Measurements from ENCODE around the gene USF2. TPM values are rescaled to one million over a fixed set of nuclear protein-coding genes. Genes with fewer than 3 reads are reported as not detected.
"Not testable (repeated sequence)": the region's sequence is repeated elsewhere in the genome, so short reads cannot be mapped to it uniquely, and the experiment has no call there.

Gene USF2, protein sequence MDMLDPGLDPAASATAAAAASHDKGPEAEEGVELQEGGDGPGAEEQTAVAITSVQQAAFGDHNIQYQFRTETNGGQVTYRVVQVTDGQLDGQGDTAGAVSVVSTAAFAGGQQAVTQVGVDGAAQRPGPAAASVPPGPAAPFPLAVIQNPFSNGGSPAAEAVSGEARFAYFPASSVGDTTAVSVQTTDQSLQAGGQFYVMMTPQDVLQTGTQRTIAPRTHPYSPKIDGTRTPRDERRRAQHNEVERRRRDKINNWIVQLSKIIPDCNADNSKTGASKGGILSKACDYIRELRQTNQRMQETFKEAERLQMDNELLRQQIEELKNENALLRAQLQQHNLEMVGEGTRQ
- total RNA-seq (27.4 TPM), polyA plus RNA-seq (142 TPM)

GRCh38 chr19:35268536-35269437, at the start of gene USF2:
TSS of gene USF2 (plus strand) at chr19:35268962. CDS start at chr19:35269102, 140 bp downstream.
- Histone ChIP-seq H3K4me1 (ENCODE audit: insufficient read depth) (no peaks in the 10 kb centered on the region), H3K27ac (ENCODE audit: low read depth) (peak within 1 kb of the TSS; percentile 94), H3K36me3 (ENCODE audit: insufficient read depth) (peaks cover 5% of the 10 kb centered on the region), H3K4me3 (ENCODE audit: low read depth, low read length) (peak within 1 kb of the TSS; percentile 88)
- no peak for DNase-seq (ENCODE audit: extremely low spot score)
- under 1% methylated on average over 112 of the region's 126 CpGs for WGBS

DNA sequence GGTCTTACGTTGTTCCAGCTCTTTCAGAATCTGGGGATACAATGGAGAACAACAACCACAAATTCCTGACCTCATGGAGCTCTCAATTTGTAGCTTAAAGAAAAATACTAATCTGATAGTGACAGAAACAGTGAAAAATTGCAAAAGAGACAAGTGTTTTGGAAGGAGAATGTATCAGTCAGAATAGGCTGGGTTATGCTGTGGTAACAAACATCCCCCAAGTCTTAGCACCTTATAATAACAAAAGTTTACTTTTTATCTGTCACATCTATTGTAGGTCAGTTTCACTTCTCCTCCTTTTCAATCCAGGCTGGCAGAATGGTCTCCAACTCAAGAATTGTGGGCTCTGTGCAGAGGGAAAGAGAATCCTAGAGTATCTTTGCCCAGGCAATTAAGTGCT, 49.8 kb upstream of the USF2 start:
- DNase-seq (ENCODE audit: extremely low spot score) = no peak
- Histone ChIP-seq H3K27ac (ENCODE audit: low read depth) (no peak overlapping the region), H3K4me3 (ENCODE audit: low read depth, low read length) (no peak overlapping the region), H3K4me1 (ENCODE audit: insufficient read depth) (no peaks in the 10 kb centered on the region), H3K36me3 (ENCODE audit: insufficient read depth) (no peaks in the 10 kb centered on the region)
- 91% methylated on average over 1 of the region's 1 CpG for WGBS

- no peak for DNase-seq (ENCODE audit: extremely low spot score)
Observed at GRCh38 chr19:35220315-35220921, 48.3 kb upstream of the USF2 start.

GRCh38 chr19:35220973-35221590, 47.7 kb upstream of the USF2 start:
- not testable (repeated sequence) for DNase-seq (ENCODE audit: extremely low spot score); H3K27ac ChIP-seq (ENCODE audit: low read depth); H3K36me3 ChIP-seq (ENCODE audit: insufficient read depth); H3K4me3 ChIP-seq (ENCODE audit: low read depth, low read length); H3K4me1 ChIP-seq (ENCODE audit: insufficient read depth)
- WGBS = 86% methylated on average over 4 of the region's 4 CpGs

More at GRCh38 chr19:35220315-35220921, 48.3 kb upstream of the USF2 start:
- H3K36me3 ChIP-seq (ENCODE audit: insufficient read depth) = no peaks in the 10 kb centered on the region
- 45% methylated on average over 3 of the region's 3 CpGs for WGBS
- H3K4me1 ChIP-seq (ENCODE audit: insufficient read depth) = no peaks in the 10 kb centered on the region
- H3K27ac ChIP-seq (ENCODE audit: low read depth) = no peak overlapping the region
- H3K4me3 ChIP-seq (ENCODE audit: low read depth, low read length) = no peak overlapping the region

GRCh38 chr19:35222373-35223015, 46.3 kb upstream of the USF2 start:
- Histone ChIP-seq H3K27ac (ENCODE audit: low read depth) (no peak overlapping the region), H3K4me1 (ENCODE audit: insufficient read depth) (no peaks in the 10 kb centered on the region), H3K4me3 (ENCODE audit: low read depth, low read length) (no peak overlapping the region), H3K36me3 (ENCODE audit: insufficient read depth) (no peaks in the 10 kb centered on the region)
- 85% methylated on average over 7 of the region's 7 CpGs for WGBS
- no peak for DNase-seq (ENCODE audit: extremely low spot score)

GRCh38 chr19:35223084-35223790, 45.5 kb upstream of the USF2 start:
- no peaks in the 10 kb centered on the region for H3K4me1 ChIP-seq (ENCODE audit: insufficient read depth)
- H3K4me3 ChIP-seq (ENCODE audit: low read depth, low read length) = no peak overlapping the region
- no peaks in the 10 kb centered on the region for H3K36me3 ChIP-seq (ENCODE audit: insufficient read depth)
- no peak for DNase-seq (ENCODE audit: extremely low spot score)
- whole genome bisulfite sequencing = 54% methylated on average over 6 of the region's 6 CpGs
- H3K27ac ChIP-seq (ENCODE audit: low read depth) = no peak overlapping the region

DNA sequence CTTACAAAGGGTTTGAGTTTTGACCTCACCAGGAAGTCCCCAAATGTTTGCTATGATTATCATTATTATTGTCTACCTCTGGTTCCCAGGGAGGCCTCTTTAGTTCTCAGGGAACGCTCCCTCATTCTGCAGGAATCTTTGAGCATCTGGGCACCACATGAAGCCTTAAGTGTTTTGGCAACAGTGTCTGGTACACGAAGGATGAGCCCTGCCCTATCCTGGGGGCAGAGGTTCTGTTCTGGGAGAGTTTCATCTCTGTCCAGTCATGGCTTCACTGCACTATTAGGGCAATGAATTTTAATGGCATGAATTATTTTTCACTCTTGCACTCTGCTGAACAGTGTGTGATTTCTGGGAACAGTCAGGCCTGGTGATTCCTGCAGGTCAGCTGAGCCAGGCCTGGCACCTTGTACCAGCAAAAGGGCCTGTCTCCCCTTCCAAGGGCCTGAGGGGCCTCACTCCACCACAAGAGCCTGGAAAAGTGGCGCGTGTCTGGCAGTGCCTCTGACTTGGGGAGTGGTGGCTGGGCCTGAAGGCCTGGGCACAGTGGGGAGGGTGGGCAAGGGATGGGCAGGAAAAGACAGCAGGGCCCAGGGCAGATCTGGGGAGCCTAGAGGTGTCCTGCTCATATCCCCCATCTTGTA, 44.8 kb upstream of the USF2 start:
- Histone ChIP-seq H3K36me3 (ENCODE audit: insufficient read depth) (no peaks in the 10 kb centered on the region), H3K27ac (ENCODE audit: low read depth) (no peak overlapping the region), H3K4me1 (ENCODE audit: insufficient read depth) (no peaks in the 10 kb centered on the region), H3K4me3 (ENCODE audit: low read depth, low read length) (no peak overlapping the region)
- 77% methylated on average over 4 of the region's 4 CpGs for whole genome bisulfite sequencing
- DNase-seq (ENCODE audit: extremely low spot score) = no peak

DNA sequence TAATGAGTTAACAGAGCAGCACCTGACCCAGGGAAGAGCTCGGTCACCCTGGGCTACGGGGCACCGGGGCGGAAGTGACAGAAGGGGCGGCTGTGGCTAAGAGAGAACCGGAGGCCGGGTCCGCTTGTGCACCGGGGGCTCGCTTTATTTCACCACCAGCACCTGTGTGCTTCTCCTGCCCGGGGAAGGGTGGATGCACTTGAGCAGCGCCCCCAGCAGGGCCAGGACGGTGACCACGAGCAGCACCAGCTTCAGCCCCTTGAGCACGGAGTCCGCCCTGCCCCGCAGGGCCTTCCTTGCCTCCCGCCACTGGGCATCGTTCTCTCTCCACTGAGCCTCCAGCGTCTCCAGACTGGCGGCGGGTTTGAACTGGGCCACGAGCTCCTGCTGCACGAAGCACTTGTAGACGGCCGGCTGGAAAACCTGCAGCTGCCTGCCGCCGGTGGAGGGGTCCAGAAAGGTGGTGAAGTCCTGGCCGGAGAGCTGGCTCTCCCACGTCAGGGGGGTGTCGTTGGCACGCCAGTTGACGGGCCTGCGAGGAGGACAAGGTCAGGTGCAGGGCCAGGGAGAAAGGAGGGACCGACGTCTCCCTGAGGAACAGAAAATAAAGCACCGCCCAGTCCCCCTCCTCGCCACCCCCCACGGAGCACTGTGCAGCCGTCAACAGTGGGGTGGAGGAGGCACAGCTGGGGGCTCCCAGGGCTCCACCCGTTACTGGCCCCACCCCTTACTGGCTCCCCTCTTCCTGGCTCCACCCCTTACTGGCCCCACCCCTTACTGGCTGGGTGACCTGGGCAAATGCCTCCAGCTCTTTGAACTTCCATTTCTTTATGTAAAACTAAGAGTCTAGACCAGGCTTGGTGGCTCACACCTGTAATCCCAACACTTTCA, 43.8 kb upstream of the USF2 start:
- Histone ChIP-seq H3K4me3 (ENCODE audit: low read depth, low read length) (no peak overlapping the region), H3K27ac (ENCODE audit: low read depth) (no peak overlapping the region), H3K36me3 (ENCODE audit: insufficient read depth) (no peaks in the 10 kb centered on the region), H3K4me1 (ENCODE audit: insufficient read depth) (no peaks in the 10 kb centered on the region)
- no peak for DNase-seq (ENCODE audit: extremely low spot score)
- 47% methylated on average over 41 of the region's 41 CpGs for WGBS

- H3K4me1 ChIP-seq (ENCODE audit: insufficient read depth) = no peaks in the 10 kb centered on the region
- H3K4me3 ChIP-seq (ENCODE audit: low read depth, low read length) = no peak overlapping the region
- no peaks in the 10 kb centered on the region for H3K36me3 ChIP-seq (ENCODE audit: insufficient read depth)
- 86% methylated on average over 6 of the region's 6 CpGs for WGBS
- no peak for DNase-seq (ENCODE audit: extremely low spot score)
- H3K27ac ChIP-seq (ENCODE audit: low read depth) = no peak overlapping the region
Observed at GRCh38 chr19:35225951-35226350, 42.8 kb upstream of the USF2 start.

- Histone ChIP-seq H3K36me3 (ENCODE audit: insufficient read depth) (no peaks in the 10 kb centered on the region), H3K4me1 (ENCODE audit: insufficient read depth) (no peaks in the 10 kb centered on the region), H3K4me3 (ENCODE audit: low read depth, low read length) (no peak overlapping the region), H3K27ac (ENCODE audit: low read depth) (no peak overlapping the region)
- 80% methylated on average over 5 of the region's 5 CpGs for WGBS
- no peak for DNase-seq (ENCODE audit: extremely low spot score)
Observed at GRCh38 chr19:35226748-35227147, 42.0 kb upstream of the USF2 start.

- WGBS = 83% methylated on average over 14 of the region's 14 CpGs
- DNase-seq (ENCODE audit: extremely low spot score) = no peak
- H3K27ac ChIP-seq (ENCODE audit: low read depth) = no peak within 1 kb of the TSS
- no peaks in the 10 kb centered on the region for H3K36me3 ChIP-seq (ENCODE audit: insufficient read depth)
- no peaks in the 10 kb centered on the region for H3K4me1 ChIP-seq (ENCODE audit: insufficient read depth)
- no peak within 1 kb of the TSS for H3K4me3 ChIP-seq (ENCODE audit: low read depth, low read length)
Observed at GRCh38 chr19:35228177-35228930, 40.4 kb upstream of the USF2 start, which contains the start of gene FAM187B. TSS of gene FAM187B (minus strand) at chr19:35228739. CDS start at chr19:35228680, 59 bp downstream.
